ENCODE results near the gene ZBTB17.

- TF ChIP-seq POLR2A (IDR thresholded peaks at IDR 0.05; ENCODE audit: low read depth, low read length) = no peak
- TF ChIP-seq POLR2AphosphoS5 (IDR thresholded peaks at IDR 0.05; ENCODE audit: low read depth, low read length) = no peak
Measured at GRCh38 chr1:16017461-16018303, 41.8 kb upstream of the ZBTB17 start, which contains the start of gene HSPB7.
